Nucleus accumbens (tissue), 56 donors: Measurements from ENCODE around the gene CEACAM3.

Experiments used
- DNase-seq, 56 donors: peaks; one replicate each; lab custom pipeline; 2025; lab: John Stamatoyannopoulos, UW

Gene CEACAM3

DNA sequence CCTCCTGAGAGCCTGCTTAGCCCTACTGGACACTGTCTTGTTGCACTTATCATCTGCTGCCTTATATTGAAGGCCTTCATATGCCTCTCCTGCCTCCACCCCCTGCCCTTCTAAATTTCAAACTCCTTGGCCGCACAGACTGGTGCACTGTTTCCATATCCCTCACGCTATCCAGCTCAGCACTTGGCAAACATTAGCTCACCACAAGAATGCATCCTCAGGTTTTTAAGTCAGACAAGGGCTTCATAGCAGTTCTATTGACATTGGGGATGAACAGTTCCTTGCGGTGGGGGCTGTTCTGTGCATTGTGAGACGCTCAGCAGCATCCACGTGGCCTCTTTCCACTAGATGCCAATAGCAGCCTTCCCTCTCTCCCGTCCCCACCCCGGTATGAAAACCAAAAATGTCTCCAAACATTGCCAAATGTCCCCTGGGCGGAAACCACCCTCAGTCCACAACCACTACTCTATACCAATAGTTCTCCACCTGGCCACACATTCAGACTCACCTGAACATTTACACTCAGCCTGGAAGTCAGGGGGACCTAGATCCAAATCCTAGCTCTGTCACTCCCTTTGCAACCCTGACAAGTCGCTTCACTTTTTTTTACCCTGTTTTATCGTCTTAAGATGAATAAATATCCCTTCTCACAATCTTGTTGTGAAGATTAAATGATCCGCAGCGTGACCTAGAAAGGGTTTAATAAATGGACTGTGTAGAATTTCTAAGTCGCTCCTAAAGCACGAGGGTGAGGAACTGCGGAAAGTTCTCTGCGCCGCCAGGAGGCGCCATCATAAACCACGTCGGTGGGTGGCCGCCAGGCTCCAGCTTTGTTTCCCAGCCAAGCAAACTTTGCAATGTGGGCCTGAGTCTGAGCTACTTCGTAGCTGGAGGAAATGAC, 3.6 kb upstream of the CEACAM3 start:
- peak in 17 of 56 donors; percentile 1 to 50 (median 8) for DNase-seq

DNA sequence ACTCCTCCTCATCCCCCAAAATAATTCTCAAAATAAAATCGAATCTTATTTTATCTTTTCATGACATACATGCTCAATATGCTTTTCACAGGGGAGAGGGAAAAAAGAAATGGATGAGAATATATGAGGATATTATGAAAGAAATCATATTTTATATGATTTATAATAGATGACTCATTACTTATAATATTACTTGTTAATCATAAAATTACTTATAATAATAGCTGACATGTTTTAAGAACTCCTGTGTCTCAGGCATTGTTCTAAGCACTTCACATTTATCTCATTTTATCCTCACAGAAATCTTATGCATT, 3.0 kb upstream of the CEACAM3 start:
- DNase-seq, result no peak

DNA sequence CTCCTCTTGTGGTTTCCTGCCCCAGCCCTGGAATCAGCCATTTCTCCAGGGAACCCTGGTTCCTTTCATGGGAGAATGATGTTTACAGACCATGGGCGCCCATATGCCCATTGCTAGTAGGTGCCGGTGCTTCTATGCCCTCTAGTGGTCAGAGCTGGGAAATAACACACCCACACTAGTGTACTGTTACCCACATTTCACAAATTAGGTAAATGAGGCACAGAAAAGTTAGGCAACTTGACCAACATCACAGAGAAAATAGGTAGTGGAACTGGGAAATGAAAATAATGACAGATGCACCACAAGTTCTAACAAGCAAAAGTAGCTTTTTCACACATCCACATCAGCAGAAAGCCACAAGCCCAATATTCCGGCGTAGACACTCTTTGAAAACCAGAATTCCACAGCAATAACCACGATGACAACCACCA, 1.3 kb upstream of the CEACAM3 start:
- peak in 12 of 56 donors; percentile 3 to 24 (median 12) for DNase-seq

- no peak for DNase-seq
These were observed 514 bp downstream of the CEACAM3 start for GRCh38 chr19:41796901-41797300.

DNA sequence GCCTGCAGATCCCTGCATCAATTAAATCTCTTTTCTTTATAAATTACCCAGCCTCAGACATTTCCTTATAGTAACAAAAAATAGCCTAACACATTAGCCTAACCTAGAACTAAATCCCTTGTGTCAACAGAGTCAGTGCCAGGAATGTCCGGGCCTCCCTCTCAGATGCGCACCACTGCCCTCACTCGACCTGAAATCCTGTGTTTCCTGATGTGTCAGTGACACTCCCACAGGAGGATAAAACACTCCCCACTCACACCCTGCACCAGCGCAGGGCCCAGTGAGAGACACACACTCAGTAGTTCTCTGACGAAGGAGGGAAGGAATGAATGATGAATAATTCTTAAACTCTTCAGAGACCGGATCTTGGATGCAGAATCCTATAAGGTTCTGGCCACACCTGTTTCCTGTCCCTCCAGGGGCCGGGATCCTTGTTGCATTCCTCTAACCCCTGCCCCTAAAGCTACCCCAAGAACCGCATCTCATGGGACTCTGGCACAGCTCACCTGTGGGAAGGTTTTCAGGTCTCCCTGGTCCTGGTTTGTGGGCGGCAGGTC, 3.1 kb downstream of the CEACAM3 start:
- no peak for DNase-seq

DNA sequence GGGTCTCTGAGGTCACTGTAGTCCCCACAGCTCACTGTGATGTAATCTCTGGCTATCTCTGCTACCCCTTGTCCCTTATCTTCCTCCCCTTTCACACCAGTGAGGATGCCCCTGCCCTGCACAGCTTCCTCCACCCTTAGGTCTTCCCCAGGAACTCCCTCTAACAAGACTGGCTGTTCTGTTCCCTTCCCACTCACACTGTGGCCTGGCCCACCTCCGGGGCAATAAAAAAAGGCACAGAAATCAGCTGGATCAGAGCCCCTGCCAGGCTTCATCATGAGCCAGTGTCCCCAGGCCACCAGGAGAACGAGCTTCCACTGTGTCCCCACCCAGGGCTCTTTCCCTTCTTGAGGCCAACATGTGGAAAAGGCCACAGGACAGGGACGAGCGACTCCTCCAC, 4.6 kb downstream of the CEACAM3 start:
- no peak for DNase-seq

GRCh38 chr19:41801792-41802211, 5.4 kb downstream of the CEACAM3 start:
- DNase-seq, result no peak

GRCh38 chr19:41802770-41803169, 6.4 kb downstream of the CEACAM3 start:
- no peak for DNase-seq

DNA sequence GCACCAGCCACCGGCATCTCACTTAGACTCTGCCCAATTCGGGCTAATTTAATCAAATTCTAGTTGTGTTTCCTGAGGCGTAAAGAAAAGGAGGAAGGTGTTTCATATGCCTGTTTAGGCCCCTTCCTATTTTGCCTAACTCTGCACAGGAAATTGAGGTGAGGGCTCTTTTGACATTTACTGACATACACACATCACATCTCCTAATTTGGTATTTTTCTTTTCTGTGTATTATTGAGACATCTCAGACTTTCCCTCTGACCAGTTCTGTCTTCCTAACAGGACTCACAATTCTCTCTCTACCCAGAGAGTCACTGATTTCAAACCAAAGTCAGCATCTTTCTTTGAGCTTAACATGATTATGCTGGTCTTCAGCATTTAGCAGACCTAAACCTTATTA, 7.9 kb downstream of the CEACAM3 start:
- DNase-seq, result no peak

DNA sequence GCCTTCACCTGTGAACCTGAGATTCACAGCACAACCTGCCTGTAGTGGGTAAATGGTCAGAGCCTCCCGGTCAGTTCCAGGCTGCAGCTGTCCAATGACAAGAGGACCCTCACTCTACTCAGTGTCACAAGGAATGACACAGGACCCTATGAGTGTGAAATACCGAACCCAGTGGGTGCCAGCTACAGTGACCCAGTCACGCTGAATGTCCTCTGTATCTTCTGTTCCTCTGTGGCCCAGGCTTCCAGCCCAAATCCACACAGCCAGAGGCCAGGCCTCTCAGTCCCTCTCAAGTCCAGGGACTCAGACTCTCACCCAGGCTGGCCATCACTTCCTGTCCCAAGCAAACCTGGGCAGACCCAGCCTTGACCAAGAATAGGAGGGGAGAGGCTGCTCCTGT, 10.8 kb downstream of the CEACAM3 start:
- no peak for DNase-seq

GRCh38 chr19:41808663-41809566, 12.5 kb downstream of the CEACAM3 start:
- no peak for DNase-seq

GRCh38 chr19:41810301-41810700, 13.9 kb downstream of the CEACAM3 start:
- no peak for DNase-seq

- DNase-seq, result peak in 6 of 56 donors; percentile 3 to 21 (median 10)
These were observed 14.6 kb downstream of the CEACAM3 start for GRCh38 chr19:41811036-41811435.

GRCh38 chr19:41811981-41812380, 15.6 kb downstream of the CEACAM3 start:
- no peak for DNase-seq

DNA sequence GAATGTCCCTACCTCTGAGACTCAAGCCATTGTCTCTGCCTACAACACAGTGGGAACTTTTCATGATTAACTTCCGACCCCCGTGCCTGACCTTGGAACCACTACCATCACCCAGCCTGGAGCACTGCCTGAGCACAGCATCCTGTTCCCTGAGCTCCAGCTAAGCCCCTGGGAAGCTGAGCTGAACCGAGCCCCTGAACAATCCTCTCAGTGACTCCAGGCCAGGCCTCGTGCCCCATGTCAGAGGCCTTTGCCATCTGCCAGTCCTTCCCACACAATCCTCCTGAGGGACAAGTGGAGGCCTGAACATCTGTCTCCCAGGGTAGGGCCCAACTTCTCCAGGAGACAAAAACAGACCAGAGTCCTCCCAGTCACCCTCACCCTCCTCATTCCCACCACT, 17.5 kb downstream of the CEACAM3 start:
- DNase-seq, result no peak

DNA sequence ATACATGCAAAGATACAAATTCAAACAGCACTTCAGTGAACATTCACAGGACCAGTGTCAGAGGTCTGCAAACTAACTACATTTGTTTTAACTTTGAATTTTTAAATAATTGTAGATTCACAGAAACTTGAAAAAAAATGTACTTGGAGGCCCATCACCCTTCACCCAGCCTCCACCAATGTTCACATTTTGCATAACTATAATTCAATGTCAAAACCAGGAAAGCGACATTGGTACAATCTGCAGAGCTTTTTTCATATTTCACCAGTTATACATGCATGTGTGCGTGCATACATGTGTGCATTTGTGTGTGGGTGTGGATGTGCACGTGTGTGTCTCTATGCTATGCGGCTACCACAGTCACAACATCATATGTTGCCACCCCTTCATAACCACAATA, 18.9 kb downstream of the CEACAM3 start:
- DNase-seq, result no peak

DNA sequence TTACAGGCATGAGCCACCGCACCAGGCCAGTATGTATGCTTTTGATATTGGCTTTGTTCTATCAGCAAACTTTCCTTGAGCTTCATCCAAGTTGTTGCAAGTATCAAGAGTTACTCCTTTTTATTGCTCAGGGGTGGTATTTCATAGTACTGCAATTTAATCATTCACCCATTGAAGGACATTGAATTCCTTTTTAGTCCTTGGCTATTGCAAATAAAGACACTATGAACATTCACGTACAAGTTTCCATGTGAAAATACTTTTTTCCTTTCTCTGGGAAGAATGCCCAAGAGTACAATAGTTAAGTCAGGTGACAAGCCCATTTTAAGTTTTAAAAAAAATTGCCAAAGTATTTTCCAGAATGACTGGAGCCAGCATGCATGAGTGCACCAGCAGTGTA, 20.4 kb downstream of the CEACAM3 start:
- no peak for DNase-seq

DNA sequence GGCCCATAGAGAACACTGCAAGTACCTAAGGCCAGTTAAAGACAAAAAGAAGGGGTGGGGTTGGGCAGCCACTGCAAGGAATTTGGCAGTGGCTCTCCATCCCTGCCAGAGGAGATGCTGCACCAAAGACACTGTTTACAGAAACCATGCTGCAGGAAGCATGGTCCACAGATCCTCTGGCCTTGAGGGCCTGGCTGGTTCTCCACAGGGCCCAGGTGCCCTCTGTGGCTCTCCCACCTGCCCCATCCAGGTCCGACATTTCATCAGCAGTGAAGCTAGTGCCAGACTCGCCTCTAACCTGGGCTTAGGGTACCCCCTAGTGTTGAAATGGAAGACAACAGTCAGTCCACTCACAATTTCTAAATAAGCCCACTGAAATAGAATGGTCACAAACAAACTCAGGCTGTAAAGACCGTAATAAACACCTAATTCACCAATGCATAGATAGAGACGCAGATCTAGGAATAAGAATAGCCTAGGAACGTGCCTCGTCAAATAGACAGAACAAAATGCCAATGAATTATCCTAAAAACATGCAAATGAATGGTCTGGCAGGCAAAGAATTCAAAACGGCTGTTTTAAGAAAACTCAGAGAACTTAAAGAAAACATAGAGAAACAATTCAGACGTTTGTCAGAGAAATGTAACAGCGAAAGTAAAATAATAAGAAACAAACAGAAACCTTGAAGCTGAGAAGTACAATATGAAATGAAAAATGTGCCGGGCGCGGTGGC, 24.8 kb downstream of the CEACAM3 start:
- peak in 7 of 56 donors; percentile 0 to 7 (median 3) for DNase-seq

DNA sequence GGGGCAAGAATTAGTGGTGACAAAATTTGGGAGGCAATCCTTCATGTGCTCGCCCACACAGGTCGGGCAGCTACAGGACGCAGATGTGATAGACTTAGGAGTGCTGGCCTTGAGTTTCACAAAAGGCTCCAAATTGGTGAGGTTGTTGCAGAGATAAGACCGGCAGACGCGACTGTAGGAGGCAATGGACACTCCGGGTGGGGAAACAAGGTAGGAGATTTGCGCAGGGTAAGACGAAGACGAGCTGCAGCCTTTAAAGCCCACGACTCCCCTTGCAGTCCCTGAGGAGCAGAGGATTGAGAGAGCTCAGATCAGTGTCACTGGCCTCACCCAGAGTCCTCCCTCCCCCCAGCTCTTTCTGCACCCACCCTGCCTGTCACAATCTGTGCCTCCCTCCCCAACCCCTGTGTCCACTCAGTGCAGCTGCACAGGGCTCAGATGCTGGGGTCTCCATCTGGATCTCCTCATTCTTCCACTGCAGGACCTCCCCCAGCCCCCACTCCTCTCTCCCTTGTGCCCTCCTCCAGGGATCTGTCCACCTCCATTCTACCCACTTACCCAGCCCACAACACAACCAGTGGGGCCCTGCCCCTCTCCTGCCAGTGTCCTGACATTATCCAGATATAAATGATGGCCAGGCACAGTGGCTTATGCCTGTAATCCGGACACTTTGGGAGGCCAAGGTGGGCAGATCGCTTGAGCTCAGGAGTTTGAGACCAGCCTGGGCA, 41.8 kb downstream of the CEACAM3 start:
- DNase-seq, result no peak

DNA sequence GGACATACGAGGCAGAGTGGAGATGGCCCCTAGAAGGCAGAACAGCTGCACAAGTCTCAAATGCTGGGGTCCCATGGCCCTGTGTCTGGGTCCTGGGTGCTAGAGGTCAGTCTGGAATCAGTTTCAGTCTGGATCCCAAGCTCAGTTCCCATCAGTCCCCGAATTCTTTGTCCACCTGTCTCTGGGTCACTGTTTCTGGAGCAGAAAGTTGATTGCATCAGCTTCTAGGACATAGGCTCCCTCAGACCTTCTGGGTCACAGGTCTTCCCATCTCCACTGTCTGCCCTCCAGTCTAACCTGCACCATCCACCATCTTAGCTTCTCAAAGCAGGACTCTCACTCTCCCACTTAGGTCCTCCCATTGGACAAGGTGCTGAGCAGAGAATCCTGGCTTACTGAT, 42.8 kb downstream of the CEACAM3 start:
- DNase-seq, result no peak
